COLO668 (cell line): Measurements from ENCODE around the gene PDZD7.
"Not testable (repeated sequence)": the region's sequence is repeated elsewhere in the genome, so short reads cannot be mapped to it uniquely, and the experiment has no call there.

ENCODE experiments used
- DNase-seq: peaks from one replicate; lab custom pipeline; 2025; ENCODE audit not compliant: unreplicated experiment; lab: John Stamatoyannopoulos, UW

The PDZD7 gene

GRCh38 chr10:100985336-100985735 is 45.6 kb downstream of the PDZD7 start:
- DNase-seq: no peak

GRCh38 chr10:100984672-100985177 is 46.2 kb downstream of the PDZD7 start:
- DNase-seq: no peak

- no peak for DNase-seq
These were observed 46.9 kb downstream of the PDZD7 start for GRCh38 chr10:100983868-100984671.

DNA sequence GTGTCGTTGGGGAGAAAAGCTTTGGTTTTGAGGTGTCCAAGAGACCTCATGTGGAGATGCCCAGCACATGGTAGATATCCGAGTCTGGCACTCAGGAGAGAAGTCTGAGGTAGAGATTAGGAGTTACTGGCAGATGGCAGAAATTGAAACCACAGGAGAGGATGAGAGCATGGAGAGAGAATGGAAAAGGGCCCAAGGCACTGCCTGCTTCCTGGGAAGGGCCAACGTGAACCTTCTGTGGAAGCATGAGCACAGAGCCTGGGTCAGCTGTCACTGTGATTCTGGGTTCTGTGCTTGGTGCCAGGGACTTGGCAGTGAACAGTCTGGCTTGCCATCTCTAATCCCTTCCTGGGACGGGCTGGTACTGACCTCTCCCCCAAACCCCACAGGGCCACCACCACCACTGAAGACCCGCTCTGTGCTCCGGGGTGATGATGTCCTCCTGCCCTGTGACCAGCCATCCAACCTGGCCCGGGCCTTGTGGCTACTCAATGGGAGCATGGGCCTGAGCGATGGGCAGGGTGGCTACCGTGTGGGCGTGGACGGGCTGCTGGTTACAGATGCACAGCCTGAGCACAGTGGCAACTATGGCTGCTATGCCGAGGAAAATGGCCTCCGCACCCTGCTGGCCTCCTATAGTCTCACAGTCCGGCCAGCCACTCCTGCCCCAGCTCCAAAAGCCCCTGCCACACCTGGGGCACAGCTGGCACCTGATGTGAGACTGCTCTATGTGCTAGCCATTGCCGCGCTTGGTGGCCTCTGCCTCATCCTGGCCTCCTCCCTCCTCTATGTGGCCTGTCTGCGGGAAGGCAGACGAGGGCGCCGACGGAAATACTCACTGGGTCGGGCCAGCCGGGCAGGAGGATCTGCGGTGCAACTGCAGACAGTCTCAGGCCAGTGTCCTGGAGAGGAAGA is 47.8 kb downstream of the PDZD7 start:
- DNase-seq: no peak

- no peak for DNase-seq
These were observed 49.7 kb downstream of the PDZD7 start for GRCh38 chr10:100981178-100981772.

DNA sequence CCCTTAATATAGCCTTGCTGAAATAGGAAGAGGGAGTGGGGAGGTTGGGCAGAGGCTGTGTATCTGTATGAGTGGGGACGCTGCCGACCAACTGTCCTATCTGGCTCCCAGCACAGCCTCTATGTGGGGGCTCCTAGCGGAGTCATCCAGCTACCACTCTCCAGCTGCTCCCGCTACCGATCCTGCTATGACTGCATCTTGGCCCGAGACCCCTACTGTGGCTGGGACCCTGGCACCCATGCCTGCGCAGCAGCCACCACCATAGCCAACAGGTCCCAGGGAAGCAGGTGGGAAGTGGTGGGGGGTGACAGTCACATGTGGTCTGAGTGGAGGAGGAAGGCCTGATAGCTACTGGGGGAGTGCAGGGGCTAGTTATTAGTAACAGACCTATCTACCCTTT is 50.2 kb downstream of the PDZD7 start:
- no peak for DNase-seq

DNA sequence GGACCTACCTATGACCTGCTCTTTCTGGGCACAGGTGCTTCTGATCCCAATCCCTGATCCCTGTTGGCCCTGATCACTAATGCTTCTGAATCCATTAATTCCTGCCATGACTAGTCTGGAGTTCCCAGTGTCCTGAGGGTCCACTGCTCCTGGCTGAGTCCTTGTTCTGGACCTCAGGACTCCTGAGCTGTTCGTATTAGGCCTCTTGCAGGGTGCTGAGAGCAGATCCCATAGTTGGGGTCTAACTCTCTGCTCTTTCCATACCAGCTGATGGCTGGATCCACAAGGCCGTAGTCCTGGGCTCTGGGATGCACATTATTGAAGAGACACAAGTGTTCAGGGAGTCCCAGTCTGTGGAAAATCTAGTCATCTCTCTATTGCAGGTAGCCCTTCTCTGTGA is 50.6 kb downstream of the PDZD7 start:
- no peak for DNase-seq

- DNase-seq: no peak
These were observed 51.1 kb downstream of the PDZD7 start for GRCh38 chr10:100979791-100980272.

- no peak for DNase-seq
These were observed 52.1 kb downstream of the PDZD7 start for GRCh38 chr10:100978901-100979195.

GRCh38 chr10:100978121-100978900 is 52.6 kb downstream of the PDZD7 start:
- no peak for DNase-seq

DNA sequence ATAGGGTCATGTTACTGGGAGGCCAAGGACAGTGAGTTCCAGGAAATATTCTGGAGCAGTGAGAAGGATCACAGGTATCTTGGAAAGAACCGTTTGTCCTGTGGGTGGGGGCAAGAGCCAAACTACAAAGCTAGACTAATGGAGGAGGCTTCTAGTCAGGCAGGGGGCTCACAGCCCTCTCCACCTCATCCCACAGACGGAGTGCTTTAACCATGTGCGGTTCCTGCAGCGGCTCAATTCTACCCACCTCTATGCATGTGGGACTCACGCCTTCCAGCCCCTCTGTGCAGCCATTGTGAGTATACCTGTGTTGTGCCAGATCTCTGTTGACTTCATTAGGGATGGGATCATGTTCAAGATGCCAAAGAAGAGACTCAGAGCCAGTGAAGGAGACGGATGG is 53.5 kb downstream of the PDZD7 start:
- no peak for DNase-seq

GRCh38 chr10:100976906-100977305 is 54.0 kb downstream of the PDZD7 start:
- no peak for DNase-seq

- DNase-seq: not testable (repeated sequence)
These were observed 55.5 kb downstream of the PDZD7 start for GRCh38 chr10:100975397-100975796.

- no peak for DNase-seq
These were observed 57.9 kb downstream of the PDZD7 start for GRCh38 chr10:100972904-100973535.

GRCh38 chr10:100972115-100972903 is 58.6 kb downstream of the PDZD7 start:
- DNase-seq: no peak

DNA sequence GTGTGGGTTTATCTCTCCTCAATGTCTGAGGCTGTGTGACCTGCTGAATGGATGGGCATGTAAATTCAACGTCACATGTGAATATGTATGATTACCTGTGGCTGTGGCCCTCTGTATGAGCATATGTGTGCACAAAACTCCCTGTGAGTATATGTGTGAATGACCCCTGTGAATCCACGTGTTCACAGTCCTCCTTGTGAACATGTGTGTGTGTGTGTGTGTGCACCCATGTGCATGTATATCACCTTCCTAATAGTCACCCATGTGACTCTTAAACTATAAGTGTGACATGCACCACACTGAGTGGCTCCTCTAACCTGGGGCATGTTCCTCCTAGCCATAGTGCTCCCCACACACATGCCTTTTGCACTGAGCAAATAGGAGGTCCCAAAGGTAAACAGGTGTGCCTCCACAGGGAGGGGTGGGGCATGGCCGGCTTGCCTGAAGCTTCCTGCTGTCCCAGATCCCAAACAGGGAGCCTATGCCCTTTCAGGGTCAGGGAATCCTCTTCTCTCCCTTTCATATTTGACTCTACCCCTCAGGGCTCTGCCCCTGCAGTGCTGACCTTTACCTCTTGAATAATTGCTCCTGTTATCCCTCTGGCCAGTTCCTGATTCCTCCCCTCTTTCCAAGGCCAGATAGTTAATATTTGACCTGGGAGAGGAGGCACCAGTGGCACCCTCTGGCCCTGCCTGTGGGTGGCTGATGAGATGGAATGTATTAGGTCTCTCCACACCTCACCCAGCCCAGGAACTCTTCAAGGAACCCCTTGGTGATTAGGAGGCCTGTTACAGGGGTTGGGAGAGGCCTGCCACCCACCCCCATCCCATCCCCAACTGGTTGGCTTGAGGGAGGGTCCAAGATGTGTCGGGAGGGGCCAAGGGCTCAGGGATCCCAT is 59.8 kb downstream of the PDZD7 start:
- DNase-seq: peak; percentile 29

DNA sequence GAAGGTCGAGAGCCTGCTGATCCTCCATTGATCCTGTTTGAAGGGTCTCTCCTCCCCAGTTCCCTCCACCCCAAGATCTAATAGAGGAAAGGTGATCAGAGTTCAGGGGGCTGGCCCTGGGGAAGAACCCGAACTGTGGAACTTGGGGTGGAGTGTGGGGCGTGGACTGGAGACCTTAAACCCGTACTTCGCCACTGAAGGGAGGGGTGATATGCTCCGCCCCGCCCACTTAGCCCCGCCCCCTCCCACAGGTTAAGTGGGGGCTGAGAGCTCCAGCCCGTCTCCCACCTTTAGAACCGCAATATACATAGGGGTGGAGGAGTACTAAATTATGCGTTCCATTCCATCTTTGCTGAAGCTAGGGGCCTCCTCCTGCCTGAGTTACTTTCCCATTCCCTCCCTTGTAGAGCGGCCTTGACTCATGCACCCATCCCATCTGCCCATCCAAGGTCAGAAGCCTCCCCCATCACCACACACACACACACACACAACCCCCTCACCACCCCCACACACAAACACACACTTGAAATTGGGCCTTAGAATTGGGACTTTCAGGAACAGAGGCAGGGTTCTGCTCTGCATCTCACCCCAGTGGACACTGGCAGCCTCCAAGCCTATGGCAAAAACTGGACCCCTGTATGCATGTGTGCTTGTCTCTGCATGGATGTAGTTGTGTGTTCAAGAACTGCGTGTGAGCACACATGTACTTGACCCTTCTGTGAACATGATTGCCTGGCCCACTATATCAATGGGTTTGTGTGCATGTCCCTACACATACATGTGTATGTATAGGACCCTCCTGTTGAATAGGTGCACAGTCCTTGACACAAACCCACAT is 60.6 kb downstream of the PDZD7 start:
- DNase-seq: no peak
